Esophagus muscularis mucosa (tissue), 4 donors: ENCODE measurements around the gene NARF. TPM values are rescaled to one million over a fixed set of nuclear protein-coding genes. Genes with fewer than 3 reads are reported as not detected.
A peak's percentile ranks its signal among the peaks of the same experiment; 100 is the strongest.

Experiments
- DNase-seq: peaks from one replicate; pipeline ENCODE4 v3.0.0-alpha.2; 2017; ENCODE audit errors: extremely low spot score
- H3K27ac ChIP-seq, 4 donors: fragments of 200-600 bp; sonication (generic); replicated peaks in 1 of 4; 1 replicate in 3 of 4; 2 replicates in 1 of 4; pipeline ENCODE4 v1.5.1; 2016 to 2019; ENCODE audit warnings: mild to moderate bottlenecking in 1 of 4
- H3K27me3 ChIP-seq, 4 donors: fragments of 200-600 bp; sonication (generic); one replicate each; pipeline versions ENCODE4 v1.5.1 to v1.6.0; 2016 to 2019
- H3K36me3 ChIP-seq, 4 donors: fragments of 200-600 bp; sonication (generic); one replicate each; pipeline ENCODE4 v1.5.1; 2016 to 2019
- H3K4me1 ChIP-seq, 4 donors: fragments of 200-600 bp; sonication (generic); one replicate each; pipeline ENCODE4 v1.5.1; 2016 to 2019
- H3K4me3 ChIP-seq, 4 donors: fragments of 200-600 bp; sonication (generic); 1 replicate in 2 of 4; 2 replicates in 2 of 4; pipeline ENCODE4 v1.5.1; 2016 to 2019; ENCODE audit warnings: mild to moderate bottlenecking in 4 of 4, moderate library complexity in 1 of 4
- H3K9me3 ChIP-seq, 4 donors: fragments of 200-600 bp; sonication (generic); 1 replicate in 3 of 4; 2 replicates in 1 of 4; pipeline ENCODE4 v1.5.1; 2016 to 2019
- CTCF ChIP-seq, 3 experiments: fragments of 200-600 bp in 2 of 3; fragments of 450-650 bp in 1 of 3; sonication (generic) in 2 of 3; IDR thresholded peaks; one replicate each; pipeline ENCODE4 v1.5.1; 2017 to 2019; ENCODE audit warnings: antibody characterized with exemption in 3 of 3, mild to moderate bottlenecking in 2 of 3, moderate library complexity in 1 of 3
- EP300 ChIP-seq: sonication (generic); formaldehyde crosslinking; IDR thresholded peaks from one replicate; pipeline ENCODE4 v1.6.1; 2017; ENCODE audit warnings: antibody characterized with exemption
- POLR2A ChIP-seq: fragments of 450-650 bp; IDR thresholded peaks from one replicate; pipeline ENCODE4 v1.6.1; 2017; ENCODE audit warnings: antibody characterized with exemption, moderate library complexity, mild to moderate bottlenecking, low read depth
- POLR2AphosphoS5 ChIP-seq, 2 donors: sonication (generic); formaldehyde crosslinking; IDR thresholded peaks; one replicate each; pipeline ENCODE4 v1.6.1; 2017; ENCODE audit warnings: antibody characterized with exemption in 2 of 2
- WGBS: methylation state at CpG from one replicate; pipeline ENCODE4 v1.1.5; 2018; 5-methylcytosine and 5-hydroxymethylcytosine counted together
- intact Hi-C: fragments of 100-400 bp; cut with DNase I; formaldehyde crosslinking; loops from one replicate; pipeline ENCODE4 v1.15.1; 2023
- total RNA-seq, 4 donors: library from RNA; depleted of rRNA; stranded (reverse); fragments of >200 nt; gene quantifications; one replicate each; pipeline versions ENCODE4 v1.1.0 to v1.2.1, GENCODE V29; 2016

Gene NARF
- total RNA-seq, 4 donors from 2014 or later = 26.2 to 30.9 (median 29.3) TPM

- Histone ChIP-seq H3K9me3 (no peaks in the 10 kb centered on the region), H3K4me1 (peaks cover 84 to 100% (median 98%) of the 10 kb centered on the region in 4 donors), H3K4me3 (no peak overlapping the region), H3K27me3 (no peaks in the 10 kb centered on the region), H3K27ac (peak overlapping the region; percentile 38 to 82 (median 64)), H3K36me3 (no peaks in the 10 kb centered on the region)
- TF ChIP-seq POLR2A = no peak
- DNase-seq = no peak
- 37% methylated on average over 4 of the region's 4 CpGs for WGBS
- intact Hi-C loops = loop anchor here (5.0 kb wide), 1 partner anchor 33 kb away; no protein-coding TSS in a partner anchor
These were observed 67.2 kb downstream of the NARF start for GRCh38 chr17:82525712-82526111.

- H3K9me3 ChIP-seq = no peaks in the 10 kb centered on the region
- DNase-seq = no peak
- no peak overlapping the region for H3K4me3 ChIP-seq
- intact Hi-C loops = loop anchor here (5.0 kb wide), 1 partner anchor 36 kb away; no protein-coding TSS in a partner anchor
- H3K27me3 ChIP-seq = no peaks in the 10 kb centered on the region
- 67% methylated on average over 8 of the region's 8 CpGs for WGBS
- peak overlapping the region; percentile 73 to 82 (median 78) for H3K27ac ChIP-seq
- H3K4me1 ChIP-seq = peaks cover 81 to 98% (median 94%) of the 10 kb centered on the region in 4 donors
- no peaks in the 10 kb centered on the region for H3K36me3 ChIP-seq
- no peak for TF ChIP-seq EP300
- TF ChIP-seq POLR2AphosphoS5 (IDR thresholded peaks at IDR 0.05) = no peak
- TF ChIP-seq CTCF (IDR thresholded peaks at IDR 0.05) = no peak
- no peak for TF ChIP-seq POLR2A
These were observed 69.4 kb downstream of the NARF start for GRCh38 chr17:82527898-82528297.

GRCh38 chr17:82528484-82529265 is 70.1 kb downstream of the NARF start:
- Histone ChIP-seq H3K27me3 (no peaks in the 10 kb centered on the region), H3K27ac (peak overlapping the region; percentile 73 to 82 (median 78)), H3K4me1 (peaks cover 77 to 98% (median 94%) of the 10 kb centered on the region in 4 donors), H3K4me3 (peak overlapping the region in 1 of 4 donors; percentile 9), H3K9me3 (no peaks in the 10 kb centered on the region), H3K36me3 (no peaks in the 10 kb centered on the region)
- intact Hi-C loops = loop anchor here (5.0 kb wide), 1 partner anchor 36 kb away; no protein-coding TSS in a partner anchor
- no peak for TF ChIP-seq POLR2A
- no peak for TF ChIP-seq EP300
- peak; percentile 30 to 50 (median 45) for TF ChIP-seq CTCF (IDR thresholded peaks at IDR 0.05)
- TF ChIP-seq POLR2AphosphoS5 (IDR thresholded peaks at IDR 0.05) = peak; percentile 38 to 54
- 38% methylated on average over 17 of the region's 17 CpGs for WGBS
- no peak for DNase-seq

GRCh38 chr17:82529914-82530300 is 71.4 kb downstream of the NARF start:
- DNase-seq = no peak

More at GRCh38 chr17:82529914-82530300, 71.4 kb downstream of the NARF start:
- Histone ChIP-seq H3K36me3 (no peaks in the 10 kb centered on the region), H3K27ac (peak overlapping the region; percentile 73 to 82 (median 78)), H3K27me3 (no peaks in the 10 kb centered on the region), H3K9me3 (no peaks in the 10 kb centered on the region), H3K4me1 (peaks cover 75 to 98% (median 94%) of the 10 kb centered on the region in 4 donors), H3K4me3 (no peak overlapping the region)
- no peak for TF ChIP-seq CTCF (IDR thresholded peaks at IDR 0.05)
- TF ChIP-seq POLR2AphosphoS5 (IDR thresholded peaks at IDR 0.05) = no peak
- TF ChIP-seq EP300 = no peak
- no peak for TF ChIP-seq POLR2A
- intact Hi-C loops = loop anchor here (5.0 kb wide), 1 partner anchor 38 kb away; no protein-coding TSS in a partner anchor
- WGBS = 81% methylated on average over 9 of the region's 9 CpGs
